GM23338 (cell line): ENCODE data around the gene ELOVL7. TPM values are rescaled to one million over a fixed set of nuclear protein-coding genes. Genes with fewer than 3 reads are reported as not detected.

Experiments used
- ATAC-seq: fragments of 200-7000 bp; cut with Tn5 transposase; 3 replicates; pipeline ENCODE4 v1.9.1; 2020
- DNase-seq: peaks from one replicate; pipeline ENCODE4 v3.0.0-alpha.2; 2015; ENCODE audit warnings: low spot score
- H2AFZ ChIP-seq: fragments of 200-600 bp; sonication (generic); 2 replicates; pipeline ENCODE4 v1.8.0; 2016; ENCODE audit warnings: antibody characterized with exemption, mild to moderate bottlenecking, moderate library complexity
- H3F3A ChIP-seq: fragments of 200-600 bp; sonication (generic); replicated peaks from 2 replicates; pipeline ENCODE4 v1.8.0; 2017; ENCODE audit warnings: antibody characterized with exemption, mixed run types, low read depth
- H3K27ac ChIP-seq: fragments of 200-600 bp; sonication (generic); 2 replicates; pipeline ENCODE4 v1.6.1; 2016; ENCODE audit warnings: low read depth
- H3K27me3 ChIP-seq: fragments of 200-600 bp; sonication (generic); 2 replicates; pipeline ENCODE4 v1.8.0; 2016; ENCODE audit warnings: mild to moderate bottlenecking, mixed run types, moderate library complexity; ENCODE audit not compliant: insufficient read depth
- H3K36me3 ChIP-seq: fragments of 200-600 bp; sonication (generic); 2 replicates; pipeline ENCODE4 v1.8.0; 2016; ENCODE audit warnings: mild to moderate bottlenecking; ENCODE audit not compliant: insufficient read depth
- H3K4me1 ChIP-seq: fragments of 200-600 bp; sonication (generic); 2 replicates; pipeline ENCODE4 v1.8.0; 2016; ENCODE audit warnings: mild to moderate bottlenecking, moderate library complexity; ENCODE audit not compliant: insufficient read depth
- H3K4me2 ChIP-seq: fragments of 200-600 bp; sonication (generic); 2 replicates; pipeline ENCODE4 v1.7.1; 2017; ENCODE audit warnings: mixed run types
- H3K4me3 ChIP-seq: fragments of 200-600 bp; sonication (generic); 2 replicates; pipeline ENCODE4 v1.6.1; 2016; ENCODE audit warnings: mixed run types
- H3K79me2 ChIP-seq: fragments of 200-600 bp; sonication (generic); replicated peaks from 2 replicates; pipeline ENCODE4 v1.8.0; 2017; ENCODE audit warnings: mild to moderate bottlenecking; ENCODE audit not compliant: insufficient read depth
- H3K9me2 ChIP-seq: fragments of 200-600 bp; sonication (generic); 2 replicates; pipeline ENCODE4 v1.8.0; 2017; ENCODE audit not compliant: insufficient read depth
- H4K20me1 ChIP-seq: fragments of 200-600 bp; sonication (generic); replicated peaks from 2 replicates; pipeline ENCODE4 v1.8.0; 2017; ENCODE audit warnings: mild to moderate bottlenecking; ENCODE audit not compliant: insufficient read depth
- H3K27ac Mint-ChIP-seq: 2 replicates; pipeline ENCODE4 v1.8.0; 2020; ENCODE audit warnings: inconsistent platforms, mild to moderate bottlenecking, moderate library complexity, mixed read lengths
- H3K27me3 Mint-ChIP-seq: 3 replicates; pipeline ENCODE4 v1.8.0; 2022; ENCODE audit warnings: low read depth, mild to moderate bottlenecking, moderate library complexity, mixed read lengths, inconsistent platforms; ENCODE audit not compliant: insufficient read depth, poor library complexity
- H3K36me3 Mint-ChIP-seq: 3 replicates; pipeline ENCODE4 v1.8.0; 2021; ENCODE audit warnings: low read depth, mild to moderate bottlenecking, inconsistent platforms, moderate library complexity, mixed read lengths
- H3K4me1 Mint-ChIP-seq: 3 replicates; pipeline ENCODE4 v1.8.0; 2020; ENCODE audit warnings: mild to moderate bottlenecking, inconsistent platforms, mixed read lengths
- H3K4me3 Mint-ChIP-seq: 3 replicates; pipeline ENCODE4 v1.8.0; 2021; ENCODE audit warnings: moderate library complexity, mild to moderate bottlenecking, inconsistent platforms, mixed read lengths
- H3K9me3 Mint-ChIP-seq: 3 replicates; pipeline ENCODE4 v1.8.0; 2020; ENCODE audit warnings: moderate library complexity, mild to moderate bottlenecking, inconsistent platforms, mixed read lengths
- JUNB ChIP-seq: IDR thresholded peaks from one replicate; pipeline ENCODE4 v1.6.1; 2016; ENCODE audit warnings: antibody characterized with exemption; ENCODE audit not compliant: unreplicated experiment
- POLR2AphosphoS5 ChIP-seq: IDR thresholded peaks from 2 replicates; pipeline ENCODE4 v1.6.1; 2016; ENCODE audit warnings: antibody characterized with exemption, low read depth
- STAT1 ChIP-seq: IDR thresholded peaks from one replicate; pipeline ENCODE4 v1.6.1; 2016; ENCODE audit warnings: antibody characterized with exemption; ENCODE audit not compliant: unreplicated experiment
- polyA plus RNA-seq: library from polyadenylated mRNA; unstranded; fragments of >200 nt; fragmentation: Nextera tagmentation; extraction: Ambion mirVana; gene quantifications from 2 replicates; pipeline ENCODE4 v1.2.1, GENCODE V29; 2016
- total RNA-seq: library from RNA; depleted of rRNA; stranded (reverse); fragments of >200 nt; shearing (Covaris generic); gene quantifications from 2 replicates; pipeline ENCODE4 v1.2.3, GENCODE V29; 2014
- TF ChIP-seq, protein P1 (sequence below): IDR thresholded peaks from one replicate; pipeline ENCODE4 v1.6.1; 2018; ENCODE audit warnings: antibody characterized with exemption; ENCODE audit not compliant: unreplicated experiment
- TF ChIP-seq, protein P2 (sequence below): fragments of 250-450 bp; sonication (Bioruptor Pico); IDR thresholded peaks from 2 replicates; pipeline ENCODE4 v1.5.0; 2020; ENCODE audit warnings: mild to moderate bottlenecking, moderate library complexity

The ELOVL7 gene
- total and polyA plus RNA-seq, 2 experiments from 2014 or later = 2.3 to 7.0 TPM

DNA sequence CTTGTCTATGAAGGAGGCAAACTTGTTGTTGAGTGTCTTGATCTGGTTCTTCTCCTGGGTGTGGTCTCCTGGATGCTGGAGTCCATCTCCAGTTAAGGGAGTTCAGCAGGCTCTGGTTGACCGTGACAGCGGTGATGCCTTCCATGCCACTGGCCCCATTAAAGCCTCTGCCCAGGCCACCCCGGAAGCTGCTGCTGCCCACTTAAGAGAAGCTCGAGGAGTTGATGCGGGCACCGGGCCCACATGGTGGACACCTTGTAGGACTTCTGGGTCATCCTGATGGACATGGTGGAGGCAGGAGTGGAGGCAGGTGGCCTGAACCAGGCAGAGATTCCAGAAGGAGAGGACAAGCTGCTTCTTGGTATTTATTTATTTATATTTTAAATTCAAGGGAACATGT lies 99.4 kb downstream of the ELOVL7 start (continued):
- TF ChIP-seq, protein P1, sequence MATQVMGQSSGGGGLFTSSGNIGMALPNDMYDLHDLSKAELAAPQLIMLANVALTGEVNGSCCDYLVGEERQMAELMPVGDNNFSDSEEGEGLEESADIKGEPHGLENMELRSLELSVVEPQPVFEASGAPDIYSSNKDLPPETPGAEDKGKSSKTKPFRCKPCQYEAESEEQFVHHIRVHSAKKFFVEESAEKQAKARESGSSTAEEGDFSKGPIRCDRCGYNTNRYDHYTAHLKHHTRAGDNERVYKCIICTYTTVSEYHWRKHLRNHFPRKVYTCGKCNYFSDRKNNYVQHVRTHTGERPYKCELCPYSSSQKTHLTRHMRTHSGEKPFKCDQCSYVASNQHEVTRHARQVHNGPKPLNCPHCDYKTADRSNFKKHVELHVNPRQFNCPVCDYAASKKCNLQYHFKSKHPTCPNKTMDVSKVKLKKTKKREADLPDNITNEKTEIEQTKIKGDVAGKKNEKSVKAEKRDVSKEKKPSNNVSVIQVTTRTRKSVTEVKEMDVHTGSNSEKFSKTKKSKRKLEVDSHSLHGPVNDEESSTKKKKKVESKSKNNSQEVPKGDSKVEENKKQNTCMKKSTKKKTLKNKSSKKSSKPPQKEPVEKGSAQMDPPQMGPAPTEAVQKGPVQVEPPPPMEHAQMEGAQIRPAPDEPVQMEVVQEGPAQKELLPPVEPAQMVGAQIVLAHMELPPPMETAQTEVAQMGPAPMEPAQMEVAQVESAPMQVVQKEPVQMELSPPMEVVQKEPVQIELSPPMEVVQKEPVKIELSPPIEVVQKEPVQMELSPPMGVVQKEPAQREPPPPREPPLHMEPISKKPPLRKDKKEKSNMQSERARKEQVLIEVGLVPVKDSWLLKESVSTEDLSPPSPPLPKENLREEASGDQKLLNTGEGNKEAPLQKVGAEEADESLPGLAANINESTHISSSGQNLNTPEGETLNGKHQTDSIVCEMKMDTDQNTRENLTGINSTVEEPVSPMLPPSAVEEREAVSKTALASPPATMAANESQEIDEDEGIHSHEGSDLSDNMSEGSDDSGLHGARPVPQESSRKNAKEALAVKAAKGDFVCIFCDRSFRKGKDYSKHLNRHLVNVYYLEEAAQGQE = no peak
- no peak for TF ChIP-seq POLR2AphosphoS5
- no peak for TF ChIP-seq STAT1

DNA sequence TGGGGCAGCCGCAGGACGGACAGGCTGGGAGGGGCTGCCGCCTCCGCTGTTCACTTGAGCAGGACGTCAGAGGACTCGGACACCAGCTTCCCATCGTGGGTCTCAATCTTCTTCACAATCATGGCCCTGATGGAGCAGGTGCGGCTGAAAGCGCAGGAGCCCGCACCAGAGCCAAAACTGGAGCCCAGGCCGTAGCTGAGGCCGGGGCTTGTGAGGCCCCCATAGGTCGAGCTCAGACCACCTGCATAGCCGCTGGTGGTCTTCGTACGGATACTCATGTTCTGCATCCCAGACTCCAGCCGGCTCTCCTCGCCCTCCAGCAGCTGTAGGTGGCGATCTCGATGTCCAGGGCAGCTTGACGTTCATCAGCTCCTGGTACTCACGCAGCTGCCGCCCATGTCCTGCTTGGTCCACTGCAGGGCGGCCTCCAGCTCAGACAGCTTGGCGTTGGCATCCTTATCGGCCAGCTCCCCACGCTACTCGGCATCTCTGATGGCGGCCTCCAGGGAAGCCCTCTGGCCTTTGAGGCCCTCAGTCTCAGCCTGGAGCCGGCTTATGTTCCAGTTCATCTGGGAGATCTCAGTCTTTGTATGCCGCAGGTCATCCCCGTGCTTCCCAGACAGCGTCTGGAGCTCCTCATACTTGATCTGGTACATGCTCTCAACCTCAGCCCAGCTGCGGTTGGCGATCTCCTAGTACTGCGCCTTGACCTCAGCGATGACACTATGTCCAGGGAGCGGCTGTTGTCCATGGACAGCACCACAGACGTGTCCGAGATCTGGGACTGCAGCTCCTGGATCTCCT lies 100.4 kb downstream of the ELOVL7 start:
- no peak overlapping the region for H2AFZ ChIP-seq
- H3K9me2 ChIP-seq = 0 out of 2 replicates have a peak, but pooled peaks cover 3% of the 10 kb centered on the region
- H4K20me1 ChIP-seq = no peaks in the 10 kb centered on the region
- no peak overlapping the region for H3K4me2 ChIP-seq
- Mint-ChIP-seq H3K4me3 (no peak overlapping the region), H3K27me3 (no peaks in the 10 kb centered on the region), H3K27ac (no peak overlapping the region), H3K4me1 (peaks cover 6% of the 10 kb centered on the region; the same call in 1 of the 3 replicates), H3K9me3 (no peaks in the 10 kb centered on the region; the same call in 2 of the 3 replicates), H3K36me3 (no peaks in the 10 kb centered on the region; the same call in 2 of the 3 replicates)
- no peak overlapping the region for H3K4me3 ChIP-seq
- H3K4me1 ChIP-seq = no peaks in the 10 kb centered on the region
- TF ChIP-seq, protein P2, sequence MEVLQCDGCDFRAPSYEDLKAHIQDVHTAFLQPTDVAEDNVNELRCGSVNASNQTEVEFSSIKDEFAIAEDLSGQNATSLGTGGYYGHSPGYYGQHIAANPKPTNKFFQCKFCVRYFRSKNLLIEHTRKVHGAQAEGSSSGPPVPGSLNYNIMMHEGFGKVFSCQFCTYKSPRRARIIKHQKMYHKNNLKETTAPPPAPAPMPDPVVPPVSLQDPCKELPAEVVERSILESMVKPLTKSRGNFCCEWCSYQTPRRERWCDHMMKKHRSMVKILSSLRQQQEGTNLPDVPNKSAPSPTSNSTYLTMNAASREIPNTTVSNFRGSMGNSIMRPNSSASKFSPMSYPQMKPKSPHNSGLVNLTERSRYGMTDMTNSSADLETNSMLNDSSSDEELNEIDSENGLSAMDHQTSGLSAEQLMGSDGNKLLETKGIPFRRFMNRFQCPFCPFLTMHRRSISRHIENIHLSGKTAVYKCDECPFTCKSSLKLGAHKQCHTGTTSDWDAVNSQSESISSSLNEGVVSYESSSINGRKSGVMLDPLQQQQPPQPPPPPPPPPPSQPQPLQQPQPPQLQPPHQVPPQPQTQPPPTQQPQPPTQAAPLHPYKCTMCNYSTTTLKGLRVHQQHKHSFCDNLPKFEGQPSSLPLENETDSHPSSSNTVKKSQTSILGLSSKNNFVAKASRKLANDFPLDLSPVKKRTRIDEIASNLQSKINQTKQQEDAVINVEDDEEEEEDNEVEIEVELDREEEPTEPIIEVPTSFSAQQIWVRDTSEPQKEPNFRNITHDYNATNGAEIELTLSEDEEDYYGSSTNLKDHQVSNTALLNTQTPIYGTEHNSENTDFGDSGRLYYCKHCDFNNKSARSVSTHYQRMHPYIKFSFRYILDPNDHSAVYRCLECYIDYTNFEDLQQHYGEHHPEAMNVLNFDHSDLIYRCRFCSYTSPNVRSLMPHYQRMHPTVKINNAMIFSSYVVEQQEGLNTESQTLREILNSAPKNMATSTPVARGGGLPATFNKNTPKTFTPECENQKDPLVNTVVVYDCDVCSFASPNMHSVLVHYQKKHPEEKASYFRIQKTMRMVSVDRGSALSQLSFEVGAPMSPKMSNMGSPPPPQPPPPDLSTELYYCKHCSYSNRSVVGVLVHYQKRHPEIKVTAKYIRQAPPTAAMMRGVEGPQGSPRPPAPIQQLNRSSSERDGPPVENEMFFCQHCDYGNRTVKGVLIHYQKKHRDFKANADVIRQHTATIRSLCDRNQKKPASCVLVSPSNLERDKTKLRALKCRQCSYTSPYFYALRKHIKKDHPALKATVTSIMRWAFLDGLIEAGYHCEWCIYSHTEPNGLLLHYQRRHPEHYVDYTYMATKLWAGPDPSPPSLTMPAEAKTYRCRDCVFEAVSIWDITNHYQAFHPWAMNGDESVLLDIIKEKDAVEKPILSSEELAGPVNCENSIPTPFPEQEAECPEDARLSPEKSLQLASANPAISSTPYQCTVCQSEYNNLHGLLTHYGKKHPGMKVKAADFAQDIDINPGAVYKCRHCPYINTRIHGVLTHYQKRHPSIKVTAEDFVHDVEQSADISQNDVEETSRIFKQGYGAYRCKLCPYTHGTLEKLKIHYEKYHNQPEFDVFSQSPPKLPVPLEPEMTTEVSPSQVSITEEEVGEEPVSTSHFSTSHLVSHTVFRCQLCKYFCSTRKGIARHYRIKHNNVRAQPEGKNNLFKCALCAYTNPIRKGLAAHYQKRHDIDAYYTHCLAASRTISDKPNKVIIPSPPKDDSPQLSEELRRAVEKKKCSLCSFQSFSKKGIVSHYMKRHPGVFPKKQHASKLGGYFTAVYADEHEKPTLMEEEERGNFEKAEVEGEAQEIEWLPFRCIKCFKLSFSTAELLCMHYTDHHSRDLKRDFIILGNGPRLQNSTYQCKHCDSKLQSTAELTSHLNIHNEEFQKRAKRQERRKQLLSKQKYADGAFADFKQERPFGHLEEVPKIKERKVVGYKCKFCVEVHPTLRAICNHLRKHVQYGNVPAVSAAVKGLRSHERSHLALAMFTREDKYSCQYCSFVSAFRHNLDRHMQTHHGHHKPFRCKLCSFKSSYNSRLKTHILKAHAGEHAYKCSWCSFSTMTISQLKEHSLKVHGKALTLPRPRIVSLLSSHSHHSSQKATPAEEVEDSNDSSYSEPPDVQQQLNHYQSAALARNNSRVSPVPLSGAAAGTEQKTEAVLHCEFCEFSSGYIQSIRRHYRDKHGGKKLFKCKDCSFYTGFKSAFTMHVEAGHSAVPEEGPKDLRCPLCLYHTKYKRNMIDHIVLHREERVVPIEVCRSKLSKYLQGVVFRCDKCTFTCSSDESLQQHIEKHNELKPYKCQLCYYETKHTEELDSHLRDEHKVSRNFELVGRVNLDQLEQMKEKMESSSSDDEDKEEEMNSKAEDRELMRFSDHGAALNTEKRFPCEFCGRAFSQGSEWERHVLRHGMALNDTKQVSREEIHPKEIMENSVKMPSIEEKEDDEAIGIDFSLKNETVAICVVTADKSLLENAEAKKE (CRISPR knock-in tag) = no peak
- TF ChIP-seq JUNB = no peak
- TF ChIP-seq, protein P1 = no peak
- TF ChIP-seq POLR2AphosphoS5 = no peak
- H3F3A ChIP-seq = no peaks in the 10 kb centered on the region
- no peaks in the 10 kb centered on the region for H3K79me2 ChIP-seq
- DNase-seq = no peak
- ATAC-seq = no peak
- H3K27me3 ChIP-seq = no peaks in the 10 kb centered on the region
- H3K36me3 ChIP-seq = 0 out of 2 replicates have a peak, but pooled peaks cover 5% of the 10 kb centered on the region
- H3K27ac ChIP-seq = no peak overlapping the region
